ENCODE data around the gene AKT1S1.

The AKT1S1 gene

GRCh38 chr19:49877879-49878743, 956 bp upstream of the AKT1S1 start (continued):
- TF ChIP-seq YY2 (tag by site-specific recombination; IDR thresholded peaks at IDR 0.05): no peak
- TF ChIP-seq OSR2 (tag by site-specific recombination; IDR thresholded peaks at IDR 0.05): no peak
- no peak for TF ChIP-seq ZNF37A (tag by site-specific recombination; IDR thresholded peaks at IDR 0.05)
- no peak for TF ChIP-seq ZNF645 (tag by site-specific recombination; IDR thresholded peaks at IDR 0.05)
- TF ChIP-seq, protein P1, sequence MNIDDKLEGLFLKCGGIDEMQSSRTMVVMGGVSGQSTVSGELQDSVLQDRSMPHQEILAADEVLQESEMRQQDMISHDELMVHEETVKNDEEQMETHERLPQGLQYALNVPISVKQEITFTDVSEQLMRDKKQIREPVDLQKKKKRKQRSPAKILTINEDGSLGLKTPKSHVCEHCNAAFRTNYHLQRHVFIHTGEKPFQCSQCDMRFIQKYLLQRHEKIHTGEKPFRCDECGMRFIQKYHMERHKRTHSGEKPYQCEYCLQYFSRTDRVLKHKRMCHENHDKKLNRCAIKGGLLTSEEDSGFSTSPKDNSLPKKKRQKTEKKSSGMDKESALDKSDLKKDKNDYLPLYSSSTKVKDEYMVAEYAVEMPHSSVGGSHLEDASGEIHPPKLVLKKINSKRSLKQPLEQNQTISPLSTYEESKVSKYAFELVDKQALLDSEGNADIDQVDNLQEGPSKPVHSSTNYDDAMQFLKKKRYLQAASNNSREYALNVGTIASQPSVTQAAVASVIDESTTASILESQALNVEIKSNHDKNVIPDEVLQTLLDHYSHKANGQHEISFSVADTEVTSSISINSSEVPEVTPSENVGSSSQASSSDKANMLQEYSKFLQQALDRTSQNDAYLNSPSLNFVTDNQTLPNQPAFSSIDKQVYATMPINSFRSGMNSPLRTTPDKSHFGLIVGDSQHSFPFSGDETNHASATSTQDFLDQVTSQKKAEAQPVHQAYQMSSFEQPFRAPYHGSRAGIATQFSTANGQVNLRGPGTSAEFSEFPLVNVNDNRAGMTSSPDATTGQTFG (tag by site-specific recombination; IDR thresholded peaks at IDR 0.05; ENCODE audit: borderline replicate concordance): no peak
- no peak for TF ChIP-seq ZNF133 (tag by site-specific recombination; IDR thresholded peaks at IDR 0.05)
- no peak for TF ChIP-seq BCL11B (tag by site-specific recombination; IDR thresholded peaks at IDR 0.05; ENCODE audit: low read depth)
- TF ChIP-seq, protein P2, sequence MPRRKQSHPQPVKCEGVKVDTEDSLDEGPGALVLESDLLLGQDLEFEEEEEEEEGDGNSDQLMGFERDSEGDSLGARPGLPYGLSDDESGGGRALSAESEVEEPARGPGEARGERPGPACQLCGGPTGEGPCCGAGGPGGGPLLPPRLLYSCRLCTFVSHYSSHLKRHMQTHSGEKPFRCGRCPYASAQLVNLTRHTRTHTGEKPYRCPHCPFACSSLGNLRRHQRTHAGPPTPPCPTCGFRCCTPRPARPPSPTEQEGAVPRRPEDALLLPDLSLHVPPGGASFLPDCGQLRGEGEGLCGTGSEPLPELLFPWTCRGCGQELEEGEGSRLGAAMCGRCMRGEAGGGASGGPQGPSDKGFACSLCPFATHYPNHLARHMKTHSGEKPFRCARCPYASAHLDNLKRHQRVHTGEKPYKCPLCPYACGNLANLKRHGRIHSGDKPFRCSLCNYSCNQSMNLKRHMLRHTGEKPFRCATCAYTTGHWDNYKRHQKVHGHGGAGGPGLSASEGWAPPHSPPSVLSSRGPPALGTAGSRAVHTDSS (tag by site-specific recombination; IDR thresholded peaks at IDR 0.05): no peak
- no peak for TF ChIP-seq INSM2 (tag by site-specific recombination; IDR thresholded peaks at IDR 0.05)
- TF ChIP-seq ZNF416 (tag by site-specific recombination; IDR thresholded peaks at IDR 0.05): no peak
- no peak for TF ChIP-seq ZSCAN23 (tag by site-specific recombination; IDR thresholded peaks at IDR 0.05)
- TF ChIP-seq KLF9 (tag by site-specific recombination; IDR thresholded peaks at IDR 0.05; ENCODE audit: low read depth): peak; percentile 63; the same call in 1 of the 2 replicates
- no peak for TF ChIP-seq ZBTB1 (tag by site-specific recombination; IDR thresholded peaks at IDR 0.05)
- no peak for TF ChIP-seq ZNF571 (tag by site-specific recombination; IDR thresholded peaks at IDR 0.05)
- TF ChIP-seq ZNF830 (tag by site-specific recombination; IDR thresholded peaks at IDR 0.05; ENCODE audit: low read depth): no peak
- 0 out of 2 replicates have a peak, but pooled peaks have one; percentile 17 for TF ChIP-seq ZNF398 (tag by site-specific recombination; IDR thresholded peaks at IDR 0.05)
- TF ChIP-seq, protein P3, sequence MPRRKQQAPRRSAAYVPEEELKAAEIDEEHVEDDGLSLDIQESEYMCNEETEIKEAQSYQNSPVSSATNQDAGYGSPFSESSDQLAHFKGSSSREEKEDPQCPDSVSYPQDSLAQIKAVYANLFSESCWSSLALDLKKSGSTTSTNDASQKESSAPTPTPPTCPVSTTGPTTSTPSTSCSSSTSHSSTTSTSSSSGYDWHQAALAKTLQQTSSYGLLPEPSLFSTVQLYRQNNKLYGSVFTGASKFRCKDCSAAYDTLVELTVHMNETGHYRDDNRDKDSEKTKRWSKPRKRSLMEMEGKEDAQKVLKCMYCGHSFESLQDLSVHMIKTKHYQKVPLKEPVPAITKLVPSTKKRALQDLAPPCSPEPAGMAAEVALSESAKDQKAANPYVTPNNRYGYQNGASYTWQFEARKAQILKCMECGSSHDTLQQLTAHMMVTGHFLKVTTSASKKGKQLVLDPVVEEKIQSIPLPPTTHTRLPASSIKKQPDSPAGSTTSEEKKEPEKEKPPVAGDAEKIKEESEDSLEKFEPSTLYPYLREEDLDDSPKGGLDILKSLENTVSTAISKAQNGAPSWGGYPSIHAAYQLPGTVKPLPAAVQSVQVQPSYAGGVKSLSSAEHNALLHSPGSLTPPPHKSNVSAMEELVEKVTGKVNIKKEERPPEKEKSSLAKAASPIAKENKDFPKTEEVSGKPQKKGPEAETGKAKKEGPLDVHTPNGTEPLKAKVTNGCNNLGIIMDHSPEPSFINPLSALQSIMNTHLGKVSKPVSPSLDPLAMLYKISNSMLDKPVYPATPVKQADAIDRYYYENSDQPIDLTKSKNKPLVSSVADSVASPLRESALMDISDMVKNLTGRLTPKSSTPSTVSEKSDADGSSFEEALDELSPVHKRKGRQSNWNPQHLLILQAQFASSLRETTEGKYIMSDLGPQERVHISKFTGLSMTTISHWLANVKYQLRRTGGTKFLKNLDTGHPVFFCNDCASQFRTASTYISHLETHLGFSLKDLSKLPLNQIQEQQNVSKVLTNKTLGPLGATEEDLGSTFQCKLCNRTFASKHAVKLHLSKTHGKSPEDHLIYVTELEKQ (tag by site-specific recombination; IDR thresholded peaks at IDR 0.05; ENCODE audit: borderline replicate concordance): no peak
- no peak for TF ChIP-seq ZNF175 (tag by site-specific recombination; IDR thresholded peaks at IDR 0.05)
- TF ChIP-seq SETDB1 (IDR thresholded peaks at IDR 0.05; ENCODE audit: insufficient read length, low read length): no peak
- TF ChIP-seq, protein P4, sequence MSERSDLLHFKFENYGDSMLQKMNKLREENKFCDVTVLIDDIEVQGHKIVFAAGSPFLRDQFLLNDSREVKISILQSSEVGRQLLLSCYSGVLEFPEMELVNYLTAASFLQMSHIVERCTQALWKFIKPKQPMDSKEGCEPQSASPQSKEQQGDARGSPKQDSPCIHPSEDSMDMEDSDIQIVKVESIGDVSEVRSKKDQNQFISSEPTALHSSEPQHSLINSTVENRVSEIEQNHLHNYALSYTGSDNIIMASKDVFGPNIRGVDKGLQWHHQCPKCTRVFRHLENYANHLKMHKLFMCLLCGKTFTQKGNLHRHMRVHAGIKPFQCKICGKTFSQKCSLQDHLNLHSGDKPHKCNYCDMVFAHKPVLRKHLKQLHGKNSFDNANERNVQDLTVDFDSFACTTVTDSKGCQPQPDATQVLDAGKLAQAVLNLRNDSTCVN (tag by site-specific recombination; optimal IDR thresholded peaks at IDR 0.05): peak; percentile 5
- no peak for TF ChIP-seq MEIS1 (CRISPR knock-in tag; IDR thresholded peaks at IDR 0.05; ENCODE audit: borderline replicate concordance)
- no peak for TF ChIP-seq ZBTB17 (tag by site-specific recombination; IDR thresholded peaks at IDR 0.05)
- TF ChIP-seq ZNF239 (tag by site-specific recombination; IDR thresholded peaks at IDR 0.05): no peak
- TF ChIP-seq ZNF501 (tag by site-specific recombination; IDR thresholded peaks at IDR 0.05): peak; percentile 24; the same call in 1 of the 2 replicates
- TF ChIP-seq ZNF132 (tag by site-specific recombination; IDR thresholded peaks at IDR 0.05; ENCODE audit: borderline replicate concordance): no peak
- TF ChIP-seq REPIN1 (tag by site-specific recombination; IDR thresholded peaks at IDR 0.05; ENCODE audit: low read depth): no peak
